ENCODE results near the gene PDE4D.
"Not testable (repeated sequence)": the region's sequence is repeated elsewhere in the genome, so short reads cannot be mapped to it uniquely, and the experiment has no call there.

PDE4D gene

DNA sequence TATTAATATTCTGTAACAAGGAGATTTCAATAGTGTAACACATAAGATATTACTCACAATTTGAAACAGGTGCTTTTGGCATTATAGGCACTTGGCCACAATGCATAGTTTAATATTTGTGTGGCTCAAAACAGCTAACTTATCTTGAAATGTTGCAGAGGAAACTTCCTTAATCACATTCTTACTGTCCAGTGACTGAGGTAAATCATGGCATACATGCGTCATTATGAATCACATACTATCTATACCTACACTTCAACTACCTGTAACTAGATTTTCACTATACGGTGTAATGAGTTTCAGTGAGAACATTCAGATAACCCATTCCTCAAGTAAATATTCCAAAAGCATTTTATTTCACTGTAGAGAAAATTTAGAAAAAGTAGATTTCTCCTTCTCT is 218.8 kb downstream of the PDE4D start:
- TF ChIP-seq ZFX (IDR thresholded peaks at IDR 0.05; ENCODE audit: borderline replicate concordance) = no peak
- TF ChIP-seq, protein P1, sequence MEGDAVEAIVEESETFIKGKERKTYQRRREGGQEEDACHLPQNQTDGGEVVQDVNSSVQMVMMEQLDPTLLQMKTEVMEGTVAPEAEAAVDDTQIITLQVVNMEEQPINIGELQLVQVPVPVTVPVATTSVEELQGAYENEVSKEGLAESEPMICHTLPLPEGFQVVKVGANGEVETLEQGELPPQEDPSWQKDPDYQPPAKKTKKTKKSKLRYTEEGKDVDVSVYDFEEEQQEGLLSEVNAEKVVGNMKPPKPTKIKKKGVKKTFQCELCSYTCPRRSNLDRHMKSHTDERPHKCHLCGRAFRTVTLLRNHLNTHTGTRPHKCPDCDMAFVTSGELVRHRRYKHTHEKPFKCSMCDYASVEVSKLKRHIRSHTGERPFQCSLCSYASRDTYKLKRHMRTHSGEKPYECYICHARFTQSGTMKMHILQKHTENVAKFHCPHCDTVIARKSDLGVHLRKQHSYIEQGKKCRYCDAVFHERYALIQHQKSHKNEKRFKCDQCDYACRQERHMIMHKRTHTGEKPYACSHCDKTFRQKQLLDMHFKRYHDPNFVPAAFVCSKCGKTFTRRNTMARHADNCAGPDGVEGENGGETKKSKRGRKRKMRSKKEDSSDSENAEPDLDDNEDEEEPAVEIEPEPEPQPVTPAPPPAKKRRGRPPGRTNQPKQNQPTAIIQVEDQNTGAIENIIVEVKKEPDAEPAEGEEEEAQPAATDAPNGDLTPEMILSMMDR (IDR thresholded peaks at IDR 0.05) = no peak
- no peak overlapping the region for H3K27ac ChIP-seq

DNA sequence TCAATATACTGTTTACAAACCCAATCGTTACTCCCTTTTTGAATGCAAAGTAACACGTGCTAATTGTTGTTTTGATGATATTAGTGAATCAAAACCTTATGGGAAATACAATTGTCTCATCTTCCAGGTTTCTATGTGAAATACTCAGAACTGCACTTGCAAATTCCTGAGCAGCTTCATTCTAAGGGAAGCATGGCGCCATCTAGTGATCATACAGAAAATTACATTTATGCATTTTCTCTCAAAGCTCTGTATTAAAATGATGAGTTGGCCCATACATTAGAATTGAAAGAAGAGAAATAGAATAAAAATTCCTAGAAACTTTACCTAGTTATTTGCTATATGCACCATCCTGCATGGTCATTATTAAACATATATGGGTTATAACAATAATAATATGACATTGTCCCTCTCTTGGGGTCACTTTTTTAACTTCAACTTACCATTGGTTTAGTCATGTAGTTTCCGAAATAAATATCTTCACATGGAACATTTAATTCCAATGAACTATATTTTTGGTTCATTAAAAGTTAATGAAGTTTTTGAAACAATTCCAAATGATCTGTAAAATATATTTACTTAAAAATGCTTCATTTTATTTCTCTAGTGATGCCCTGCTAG is 220.0 kb downstream of the PDE4D start:
- TF ChIP-seq, protein P1 (IDR thresholded peaks at IDR 0.05) = peak; percentile 92
- no peak for TF ChIP-seq ZFX (IDR thresholded peaks at IDR 0.05; ENCODE audit: borderline replicate concordance)
- no peak overlapping the region for H3K27ac ChIP-seq

DNA sequence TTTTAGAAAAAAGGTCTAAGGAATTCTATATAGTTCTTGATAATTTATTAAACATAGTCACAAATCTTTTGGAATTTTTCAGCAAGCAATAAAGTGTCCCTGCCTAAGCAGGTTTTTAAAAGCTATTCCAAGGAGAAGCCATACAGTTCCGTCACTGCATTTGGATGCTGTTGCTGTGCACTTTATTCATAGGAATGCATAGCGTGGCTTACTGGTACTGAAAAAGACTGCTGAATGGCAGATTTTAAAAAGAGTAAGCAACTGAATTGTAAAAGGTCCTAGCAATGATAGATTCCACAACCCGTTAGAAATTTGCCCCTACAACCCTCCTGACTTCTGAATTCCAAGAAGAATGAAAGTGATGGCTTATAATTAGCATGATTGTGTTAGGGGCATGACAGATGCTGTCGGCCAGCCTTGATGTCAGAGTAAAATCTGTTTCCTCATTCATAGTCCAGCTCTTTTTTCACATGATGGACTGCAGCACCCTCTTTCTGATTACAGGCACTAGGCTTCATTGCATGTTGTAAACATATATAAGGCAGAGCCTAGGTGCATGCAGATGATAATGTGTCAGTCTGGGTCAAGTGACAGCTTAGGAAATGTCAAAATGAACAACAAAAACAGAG is 227.0 kb downstream of the PDE4D start:
- TF ChIP-seq, protein P1 (IDR thresholded peaks at IDR 0.05) = no peak
- no peak for TF ChIP-seq ZFX (IDR thresholded peaks at IDR 0.05; ENCODE audit: borderline replicate concordance)
- no peak overlapping the region for H3K27ac ChIP-seq

DNA sequence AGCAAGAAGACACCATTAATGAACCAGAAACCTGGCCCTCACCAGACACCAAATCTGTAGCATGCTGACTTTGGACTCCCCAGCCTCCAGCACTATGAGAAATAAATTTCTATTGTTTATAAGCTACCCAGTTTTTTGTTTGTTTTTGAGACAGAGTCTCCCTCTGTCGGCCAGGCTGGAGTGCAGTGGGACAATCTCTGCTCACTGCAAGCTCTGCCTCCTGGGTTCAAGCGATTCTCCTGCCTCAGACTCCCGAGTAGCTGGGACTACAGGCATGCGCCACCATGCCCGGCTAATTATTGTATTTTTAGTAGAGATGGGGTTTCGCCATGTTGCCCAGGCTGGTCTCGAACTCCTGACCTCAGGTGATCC is 227.7 kb downstream of the PDE4D start:
- H3K27ac ChIP-seq = not testable (repeated sequence)
- TF ChIP-seq, protein P1 (IDR thresholded peaks at IDR 0.05) = peak; percentile 36

DNA sequence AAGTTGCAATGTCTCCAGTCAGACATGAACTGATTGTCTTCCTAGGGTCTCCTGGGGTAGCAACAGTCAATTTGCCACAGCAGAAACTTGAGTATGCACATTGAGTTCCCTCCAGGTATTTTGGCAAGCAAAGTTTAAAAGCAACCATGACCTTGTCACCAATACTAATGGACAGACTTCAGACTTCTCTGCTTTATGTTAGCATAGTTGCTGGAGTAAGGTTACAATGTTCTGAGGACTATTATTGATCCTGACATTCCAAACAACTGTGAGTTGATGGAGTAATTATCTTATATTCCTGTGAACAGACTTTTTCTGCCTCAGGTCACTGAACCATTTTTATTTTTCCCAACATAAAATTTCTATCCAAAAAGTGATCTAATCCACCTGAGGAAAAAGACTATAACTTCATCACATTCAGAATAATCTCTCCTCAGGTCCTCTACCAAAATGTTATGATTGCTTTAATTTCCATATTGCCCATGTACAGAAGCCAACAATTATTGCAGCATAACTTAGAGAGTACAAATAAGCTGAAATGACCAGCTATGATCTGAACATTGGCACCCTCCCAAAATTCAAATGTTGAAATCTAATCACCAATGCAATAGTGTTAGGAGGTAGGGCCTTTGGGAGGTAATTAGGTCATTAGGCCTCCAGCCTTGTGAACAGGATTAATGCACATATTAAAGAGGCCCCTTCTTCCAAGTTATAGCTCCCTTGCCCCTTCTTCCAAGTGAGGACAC is 228.3 kb downstream of the PDE4D start:
- H3K27ac ChIP-seq = no peak overlapping the region
- no peak for TF ChIP-seq ZFX (IDR thresholded peaks at IDR 0.05; ENCODE audit: borderline replicate concordance)
- TF ChIP-seq, protein P1 (IDR thresholded peaks at IDR 0.05) = no peak

DNA sequence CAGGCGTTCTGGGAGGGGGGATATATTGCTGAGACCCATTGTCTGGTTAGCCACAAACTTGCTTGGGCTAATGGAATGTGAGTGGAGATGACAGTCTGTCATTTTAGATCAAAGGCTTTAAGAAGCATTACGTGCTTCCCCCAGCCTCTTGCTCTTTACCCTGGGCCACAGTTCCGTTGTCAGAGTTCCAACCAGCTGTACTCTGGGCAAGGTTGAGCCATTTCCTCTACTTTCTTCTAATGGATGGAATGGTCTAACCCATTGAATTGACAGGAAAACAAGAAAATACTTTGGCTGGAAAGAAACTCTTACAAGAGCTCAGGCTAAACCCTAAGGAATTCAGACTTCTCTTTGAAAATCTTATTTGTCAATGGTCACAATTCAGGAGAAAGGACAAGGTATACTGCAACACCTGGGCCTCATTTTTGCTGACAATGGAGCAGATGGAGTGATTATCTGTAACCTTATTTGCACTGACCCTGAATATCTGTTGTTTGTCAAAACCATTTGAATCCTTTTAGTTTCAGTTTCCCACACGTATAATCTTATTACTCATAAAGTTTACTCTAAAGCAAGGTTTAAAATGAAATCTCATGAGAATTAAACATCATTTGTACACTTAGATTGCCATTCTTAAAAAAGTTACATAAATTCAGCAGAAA is 231.4 kb downstream of the PDE4D start:
- H3K27ac ChIP-seq = peak overlapping the region; percentile 13
- no peak for TF ChIP-seq ZFX (IDR thresholded peaks at IDR 0.05; ENCODE audit: borderline replicate concordance)
- TF ChIP-seq, protein P1 (IDR thresholded peaks at IDR 0.05) = no peak

All from 22Rv1 (cell line).